ENCODE measurements around the gene PPFIA4.

PPFIA4 gene

DNA sequence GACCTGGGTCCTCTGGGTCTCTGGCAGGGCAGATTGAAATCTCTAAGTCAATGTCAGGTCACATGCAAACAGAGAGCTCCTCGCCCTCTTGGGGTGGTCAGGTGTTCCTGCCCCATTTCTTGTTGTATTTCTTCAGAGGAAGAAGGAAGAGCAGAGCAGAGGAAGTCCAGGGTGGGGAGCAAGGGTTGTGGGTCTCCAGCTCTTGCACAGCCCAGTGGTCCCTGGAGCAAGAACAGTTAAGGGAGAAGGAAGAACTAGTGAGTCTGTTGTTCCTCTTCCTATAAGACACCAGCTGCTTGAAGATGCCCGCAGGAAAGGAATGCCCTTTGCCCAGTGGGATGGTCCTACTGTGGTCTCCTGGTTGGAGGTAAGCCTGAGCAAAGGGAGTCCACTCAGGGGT is 33.2 kb downstream of the PPFIA4 start:
- no peak for DNase-seq
- no peak overlapping the region for H3K4me3 ChIP-seq (ENCODE audit: low read depth, low read length)
- no peak overlapping the region for H3K27ac ChIP-seq
- TF ChIP-seq, protein P1, sequence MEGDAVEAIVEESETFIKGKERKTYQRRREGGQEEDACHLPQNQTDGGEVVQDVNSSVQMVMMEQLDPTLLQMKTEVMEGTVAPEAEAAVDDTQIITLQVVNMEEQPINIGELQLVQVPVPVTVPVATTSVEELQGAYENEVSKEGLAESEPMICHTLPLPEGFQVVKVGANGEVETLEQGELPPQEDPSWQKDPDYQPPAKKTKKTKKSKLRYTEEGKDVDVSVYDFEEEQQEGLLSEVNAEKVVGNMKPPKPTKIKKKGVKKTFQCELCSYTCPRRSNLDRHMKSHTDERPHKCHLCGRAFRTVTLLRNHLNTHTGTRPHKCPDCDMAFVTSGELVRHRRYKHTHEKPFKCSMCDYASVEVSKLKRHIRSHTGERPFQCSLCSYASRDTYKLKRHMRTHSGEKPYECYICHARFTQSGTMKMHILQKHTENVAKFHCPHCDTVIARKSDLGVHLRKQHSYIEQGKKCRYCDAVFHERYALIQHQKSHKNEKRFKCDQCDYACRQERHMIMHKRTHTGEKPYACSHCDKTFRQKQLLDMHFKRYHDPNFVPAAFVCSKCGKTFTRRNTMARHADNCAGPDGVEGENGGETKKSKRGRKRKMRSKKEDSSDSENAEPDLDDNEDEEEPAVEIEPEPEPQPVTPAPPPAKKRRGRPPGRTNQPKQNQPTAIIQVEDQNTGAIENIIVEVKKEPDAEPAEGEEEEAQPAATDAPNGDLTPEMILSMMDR (IDR thresholded peaks at IDR 0.05; ENCODE audit: low read depth, low read length) = no peak
- H3K36me3 ChIP-seq = peaks cover 92% of the 10 kb centered on the region
- H3K9me3 ChIP-seq (ENCODE audit: severe bottlenecking) = no peaks in the 10 kb centered on the region
- no peaks in the 10 kb centered on the region for H3K27me3 ChIP-seq (ENCODE audit: insufficient read depth, low read depth, severe bottlenecking)

DNA sequence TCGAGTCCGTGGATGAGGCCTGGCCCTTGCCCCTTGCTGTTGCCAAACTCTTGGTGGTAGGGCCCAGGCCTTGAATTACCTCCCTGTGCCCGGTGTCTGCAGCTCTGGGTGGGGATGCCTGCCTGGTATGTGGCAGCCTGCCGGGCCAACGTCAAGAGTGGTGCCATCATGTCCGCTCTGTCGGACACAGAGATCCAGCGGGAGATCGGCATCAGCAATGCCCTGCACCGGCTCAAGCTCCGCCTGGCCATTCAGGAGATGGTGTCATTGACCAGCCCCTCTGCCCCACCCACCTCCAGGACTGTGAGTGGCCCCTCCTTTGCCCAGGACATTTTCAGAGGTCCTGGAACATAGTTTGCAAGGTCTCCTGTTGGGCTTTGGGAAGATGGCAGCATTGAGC is 33.8 kb downstream of the PPFIA4 start:
- Histone ChIP-seq H3K36me3 (peaks cover 92% of the 10 kb centered on the region), H3K4me3 (ENCODE audit: low read depth, low read length) (no peak overlapping the region), H3K27me3 (ENCODE audit: insufficient read depth, low read depth, severe bottlenecking) (no peaks in the 10 kb centered on the region), H3K27ac (no peak overlapping the region), H3K9me3 (ENCODE audit: severe bottlenecking) (no peaks in the 10 kb centered on the region)
- TF ChIP-seq, protein P1 (IDR thresholded peaks at IDR 0.05; ENCODE audit: low read depth, low read length) = no peak
- DNase-seq = no peak

DNA sequence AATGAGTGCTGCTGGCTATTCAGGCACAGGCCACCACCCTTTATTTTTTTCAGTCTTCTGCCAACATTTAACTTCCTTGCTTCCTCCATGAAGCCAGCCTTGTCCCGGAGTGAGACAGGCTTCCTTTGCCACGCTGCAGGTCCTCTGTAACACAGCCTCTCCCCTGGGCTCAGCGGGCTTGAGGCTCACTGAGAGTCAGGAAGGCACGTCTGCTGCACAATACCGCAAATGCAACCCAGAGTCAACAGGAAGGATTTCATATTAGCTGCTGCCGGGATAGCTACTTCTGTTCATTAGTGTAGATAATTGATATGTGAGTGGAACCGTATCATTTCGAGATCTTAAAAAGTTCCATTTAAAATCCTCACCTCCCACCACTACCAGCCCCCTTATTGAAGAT is 37.0 kb downstream of the PPFIA4 start:
- DNase-seq = no peak
- TF ChIP-seq, protein P1 (IDR thresholded peaks at IDR 0.05; ENCODE audit: low read depth, low read length) = no peak
- H3K27me3 ChIP-seq (ENCODE audit: insufficient read depth, low read depth, severe bottlenecking) = no peaks in the 10 kb centered on the region
- no peaks in the 10 kb centered on the region for H3K9me3 ChIP-seq (ENCODE audit: severe bottlenecking)
- H3K27ac ChIP-seq = no peak overlapping the region
- no peak overlapping the region for H3K4me3 ChIP-seq (ENCODE audit: low read depth, low read length)
- H3K36me3 ChIP-seq = peaks cover 91% of the 10 kb centered on the region

DNA sequence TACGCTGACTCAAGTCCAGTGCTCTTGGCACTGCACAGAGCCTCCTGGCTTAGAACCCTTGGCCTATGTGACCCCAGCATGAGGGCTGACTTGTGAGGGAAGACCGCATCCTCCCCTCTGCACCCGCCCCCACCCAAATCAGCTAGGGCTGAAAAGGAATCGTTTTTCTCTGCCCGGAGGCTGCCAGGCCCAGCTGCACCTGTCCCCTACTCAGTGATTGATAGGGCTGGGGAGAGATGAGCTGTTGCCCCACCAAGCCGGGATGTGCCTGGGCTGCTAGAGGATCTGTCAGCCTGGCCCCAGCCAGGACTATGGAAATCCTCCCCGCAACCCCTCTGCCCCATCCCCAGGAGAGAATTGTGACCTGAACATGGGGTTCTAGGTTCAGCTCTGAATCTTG is 38.9 kb downstream of the PPFIA4 start:
- H3K36me3 ChIP-seq = peaks cover 88% of the 10 kb centered on the region
- no peaks in the 10 kb centered on the region for H3K27me3 ChIP-seq (ENCODE audit: insufficient read depth, low read depth, severe bottlenecking)
- no peak overlapping the region for H3K27ac ChIP-seq
- DNase-seq = no peak
- no peak overlapping the region for H3K4me3 ChIP-seq (ENCODE audit: low read depth, low read length)
- TF ChIP-seq, protein P1 (IDR thresholded peaks at IDR 0.05; ENCODE audit: low read depth, low read length) = no peak
- H3K9me3 ChIP-seq (ENCODE audit: severe bottlenecking) = no peaks in the 10 kb centered on the region

DNA sequence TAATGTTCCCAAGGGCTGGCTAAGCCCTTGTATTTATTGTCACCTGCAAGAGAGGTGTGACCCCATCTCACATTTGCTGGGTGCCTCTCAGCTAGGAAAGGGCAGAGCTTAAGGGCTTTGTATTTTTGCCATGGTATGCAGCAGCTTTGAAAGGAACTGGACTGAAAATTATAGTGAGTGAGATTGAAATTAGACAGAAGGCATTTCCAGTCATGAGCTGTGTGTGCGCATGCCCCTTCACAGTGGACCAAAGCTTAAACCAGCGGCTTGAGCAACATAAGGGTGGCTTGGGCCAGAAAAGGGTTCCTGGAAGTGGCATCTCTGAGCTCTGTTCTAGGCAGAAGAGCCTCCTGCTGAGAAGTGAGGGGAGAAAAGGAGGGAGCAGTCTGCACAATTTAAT is 39.7 kb downstream of the PPFIA4 start:
- TF ChIP-seq, protein P1 (IDR thresholded peaks at IDR 0.05; ENCODE audit: low read depth, low read length) = no peak
- Histone ChIP-seq H3K9me3 (ENCODE audit: severe bottlenecking) (no peaks in the 10 kb centered on the region), H3K4me3 (ENCODE audit: low read depth, low read length) (no peak overlapping the region), H3K27ac (no peak overlapping the region), H3K36me3 (peaks cover 81% of the 10 kb centered on the region), H3K27me3 (ENCODE audit: insufficient read depth, low read depth, severe bottlenecking) (no peaks in the 10 kb centered on the region)
- DNase-seq = no peak

DNA sequence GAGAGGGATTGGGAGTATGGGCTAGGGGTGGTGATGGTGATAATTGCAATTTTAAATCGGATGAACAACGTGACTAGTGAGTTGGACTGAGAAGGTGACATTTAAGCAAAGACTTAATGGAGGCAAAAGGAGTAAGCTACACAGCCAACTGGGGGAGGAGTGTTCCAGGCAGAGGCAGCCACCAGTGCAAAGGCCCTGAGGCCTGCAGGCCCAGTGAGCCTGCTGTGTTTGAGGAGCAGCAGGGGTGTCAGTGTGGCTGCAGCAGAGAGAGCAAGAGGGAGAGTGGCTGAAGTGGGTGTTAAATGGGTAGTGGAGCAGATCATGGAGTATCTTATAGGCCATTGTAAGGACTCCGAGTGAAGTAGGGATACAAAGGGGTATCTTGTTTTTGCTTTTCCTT is 40.7 kb downstream of the PPFIA4 start:
- TF ChIP-seq, protein P1 (IDR thresholded peaks at IDR 0.05; ENCODE audit: low read depth, low read length) = no peak

More for the DNA sequence above, 40.7 kb downstream of the PPFIA4 start:
- no peaks in the 10 kb centered on the region for H3K27me3 ChIP-seq (ENCODE audit: insufficient read depth, low read depth, severe bottlenecking)
- peaks cover 80% of the 10 kb centered on the region for H3K36me3 ChIP-seq
- H3K4me3 ChIP-seq (ENCODE audit: low read depth, low read length) = no peak overlapping the region
- no peak for DNase-seq
- H3K27ac ChIP-seq = no peak overlapping the region
- no peaks in the 10 kb centered on the region for H3K9me3 ChIP-seq (ENCODE audit: severe bottlenecking)
